Stimulated activated CD8-positive, alpha-beta memory T cell treated with anti-CD3 and anti-CD28 coated beads, Interleukin-4, amount 100 ng/mL, for 24 hours (primary cell): ENCODE data around the gene TJP1.
"Not testable (repeated sequence)": the region's sequence is repeated elsewhere in the genome, so short reads cannot be mapped to it uniquely, and the experiment has no call there.

Experiments used
- DNase-seq: peaks from one replicate; pipeline ENCODE4 v3.0.0-alpha.2; 2020; ENCODE audit warnings: low read depth

TJP1 gene

GRCh38 chr15:29838352-29839010, 16.2 kb upstream of the TJP1 start:
- no peak for DNase-seq

DNA sequence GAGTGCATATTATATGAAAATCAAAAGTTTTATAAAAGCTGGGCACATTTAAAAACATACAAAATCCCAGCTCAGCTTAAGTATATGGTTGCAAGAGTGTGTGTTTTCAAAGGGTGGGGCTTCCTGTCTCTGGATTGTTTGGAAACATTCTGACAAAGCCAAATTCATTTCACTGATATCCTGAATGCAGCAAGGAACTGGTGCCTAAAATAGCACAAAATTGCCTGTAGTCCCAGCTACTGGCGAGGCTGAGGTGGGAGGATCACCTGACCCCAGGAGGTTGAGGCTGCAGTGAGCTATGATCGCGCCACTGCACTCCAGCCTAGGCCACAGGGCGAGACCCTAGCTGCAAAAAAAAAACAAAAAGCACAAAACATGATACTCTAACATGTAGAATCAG, 13.0 kb upstream of the TJP1 start:
- DNase-seq: no peak

DNA sequence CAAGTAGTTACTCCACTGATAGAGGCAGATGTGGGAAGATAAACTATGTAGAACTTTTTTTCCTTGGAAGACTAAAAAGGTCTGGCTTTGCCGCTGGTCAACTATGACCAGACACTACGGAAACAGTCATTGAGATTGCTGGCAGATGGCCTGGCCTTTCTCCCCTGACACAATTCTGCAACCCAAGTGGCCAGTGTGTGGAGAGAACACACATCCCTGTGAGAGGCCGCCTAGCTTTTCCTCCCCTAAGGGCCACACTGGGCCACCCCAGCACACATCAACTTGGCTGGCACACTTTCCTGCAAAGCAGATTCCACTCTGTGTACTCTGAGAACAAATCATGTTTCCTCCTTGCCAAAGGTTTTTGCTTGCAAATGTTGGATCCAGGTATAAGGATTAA, 10.4 kb upstream of the TJP1 start:
- no peak for DNase-seq

DNA sequence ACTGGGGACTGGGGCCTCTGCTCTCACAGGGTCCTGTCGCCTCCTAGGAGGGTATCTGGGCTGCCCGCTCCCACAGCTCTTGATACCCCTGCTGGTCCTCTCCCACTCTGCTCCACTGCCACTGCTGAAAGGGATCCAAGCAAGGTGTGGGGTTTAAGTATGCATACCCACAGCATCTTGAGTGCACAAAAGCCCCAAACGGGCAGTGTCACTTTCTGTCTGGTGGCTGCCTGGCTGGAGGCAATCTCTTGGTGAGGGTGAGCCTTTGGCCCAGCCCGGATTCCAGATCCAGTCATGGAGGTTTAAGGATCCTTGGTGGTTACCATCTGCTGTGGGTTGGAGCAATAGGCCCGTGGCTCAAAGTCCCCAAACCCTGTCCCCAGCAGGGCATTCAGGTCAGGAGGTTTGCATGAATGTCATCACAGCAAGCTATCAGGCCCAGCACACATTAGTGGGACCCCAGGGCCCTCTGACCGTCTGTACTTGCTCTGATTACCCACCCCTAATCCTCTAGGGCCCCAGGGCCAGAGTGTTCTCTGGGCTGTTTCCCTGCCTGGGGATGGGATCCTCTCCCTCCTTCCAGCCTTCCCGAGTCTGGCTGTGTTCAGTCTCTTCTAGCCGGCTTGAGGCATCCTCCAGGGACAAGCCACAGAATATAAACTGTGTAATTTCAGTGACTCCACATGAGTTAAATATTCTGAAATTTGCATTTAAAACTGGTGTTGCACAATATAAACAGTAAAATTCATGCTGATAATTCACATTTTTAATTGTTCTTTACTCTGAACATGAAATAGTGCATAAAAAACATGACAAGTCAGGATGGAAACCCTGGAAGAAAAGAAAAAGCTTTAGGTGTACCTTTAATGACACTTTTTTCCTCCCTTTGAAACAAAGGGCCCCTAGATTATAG, 4.9 kb upstream of the TJP1 start:
- DNase-seq: no peak

GRCh38 chr15:29825227-29825626, 3.0 kb upstream of the TJP1 start:
- no peak for DNase-seq

DNA sequence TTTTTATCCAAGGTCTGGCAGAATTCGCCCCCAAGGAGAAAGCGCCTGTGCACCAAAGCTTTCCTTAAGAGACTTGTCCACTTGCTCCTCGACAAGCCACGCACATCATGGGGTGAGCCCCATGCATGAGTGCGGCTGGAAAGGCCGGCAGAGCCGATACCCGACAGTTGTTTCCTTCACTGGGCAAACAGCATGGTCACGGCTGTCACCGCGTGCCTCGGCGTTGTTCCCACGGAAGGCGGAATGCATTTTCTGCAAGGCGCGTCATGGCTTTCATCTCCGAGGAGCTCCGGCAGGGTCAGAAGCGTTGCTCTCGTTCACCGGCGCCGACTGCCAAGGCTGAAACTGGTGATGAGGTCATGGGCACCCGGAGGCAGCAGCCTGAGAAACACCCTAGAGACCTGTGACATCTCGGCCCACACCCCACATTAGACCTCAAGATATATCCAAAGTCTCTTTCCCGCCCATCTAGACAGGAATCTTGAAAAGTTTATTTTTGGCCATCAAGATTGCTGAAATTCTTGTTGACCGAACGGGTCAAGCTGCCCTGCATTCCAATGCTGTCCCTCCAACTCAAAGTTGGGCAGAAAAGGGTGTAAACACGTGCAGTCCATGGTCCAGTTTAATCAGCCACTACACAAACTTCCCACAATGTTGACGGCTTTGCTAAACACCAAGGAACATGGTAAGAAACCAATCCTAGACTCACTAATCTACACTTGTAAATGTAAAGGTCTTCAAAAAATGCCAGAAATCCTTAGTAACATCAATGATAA, 604 bp upstream of the TJP1 start:
- no peak for DNase-seq

GRCh38 chr15:29821416-29822099, 710 bp downstream of the TJP1 start:
- DNase-seq: peak; percentile 8

GRCh38 chr15:29820394-29821154, 1.7 kb downstream of the TJP1 start:
- no peak for DNase-seq

DNA sequence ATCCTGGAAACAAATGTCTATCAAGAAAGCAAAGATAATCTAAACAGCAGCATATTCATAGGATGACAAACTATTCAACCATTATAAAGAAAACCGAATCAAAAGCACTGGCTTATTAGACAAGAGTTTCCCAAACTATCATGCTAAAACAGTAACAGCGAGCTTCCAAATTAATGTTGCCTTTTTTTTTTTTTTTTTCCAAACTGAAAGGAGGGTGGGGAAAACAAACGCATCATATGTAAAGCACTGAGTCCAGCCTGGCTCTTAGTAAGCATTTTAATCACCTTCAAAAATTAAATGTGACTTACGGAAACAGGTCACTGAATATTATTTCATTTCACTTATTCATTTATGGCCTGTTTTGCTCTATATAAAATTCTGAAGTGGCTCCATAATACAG, 2.3 kb downstream of the TJP1 start:
- no peak for DNase-seq

DNA sequence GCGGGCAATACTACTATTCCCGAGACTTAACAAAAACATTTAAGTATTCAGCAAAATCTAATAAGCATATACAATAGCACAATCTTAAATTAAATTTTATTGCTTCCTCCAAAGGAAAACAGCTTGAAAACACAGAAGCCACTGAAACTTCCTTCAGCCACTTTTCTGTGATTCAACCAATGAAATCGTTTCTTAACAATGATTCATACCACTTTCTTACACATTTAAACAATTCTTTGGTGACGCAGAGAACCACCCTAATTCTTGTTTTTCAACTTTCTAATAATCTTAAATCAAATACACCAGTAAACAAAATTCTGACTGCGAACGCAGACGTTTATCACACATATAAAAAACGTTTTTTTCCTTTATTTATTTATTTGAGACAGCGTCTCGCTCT, 4.1 kb downstream of the TJP1 start:
- DNase-seq: no peak

DNA sequence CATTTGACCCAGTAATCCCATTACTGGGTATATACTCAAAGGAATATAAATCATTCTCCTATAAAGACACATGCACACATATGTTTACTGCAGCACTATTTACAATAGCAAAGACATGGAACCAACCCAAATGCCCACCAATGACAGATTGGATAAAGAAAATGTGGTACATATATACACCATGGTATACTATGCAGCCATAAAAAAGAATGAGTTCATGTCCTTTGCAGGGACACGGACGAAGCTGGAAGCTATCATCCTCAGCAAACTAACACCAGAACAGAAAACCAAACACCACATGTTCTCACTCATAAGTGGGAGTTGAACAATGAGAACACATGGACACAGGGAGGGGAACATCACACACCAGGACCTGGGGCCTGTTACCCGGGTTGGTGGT, 4.8 kb downstream of the TJP1 start:
- DNase-seq: not testable (repeated sequence)

DNA sequence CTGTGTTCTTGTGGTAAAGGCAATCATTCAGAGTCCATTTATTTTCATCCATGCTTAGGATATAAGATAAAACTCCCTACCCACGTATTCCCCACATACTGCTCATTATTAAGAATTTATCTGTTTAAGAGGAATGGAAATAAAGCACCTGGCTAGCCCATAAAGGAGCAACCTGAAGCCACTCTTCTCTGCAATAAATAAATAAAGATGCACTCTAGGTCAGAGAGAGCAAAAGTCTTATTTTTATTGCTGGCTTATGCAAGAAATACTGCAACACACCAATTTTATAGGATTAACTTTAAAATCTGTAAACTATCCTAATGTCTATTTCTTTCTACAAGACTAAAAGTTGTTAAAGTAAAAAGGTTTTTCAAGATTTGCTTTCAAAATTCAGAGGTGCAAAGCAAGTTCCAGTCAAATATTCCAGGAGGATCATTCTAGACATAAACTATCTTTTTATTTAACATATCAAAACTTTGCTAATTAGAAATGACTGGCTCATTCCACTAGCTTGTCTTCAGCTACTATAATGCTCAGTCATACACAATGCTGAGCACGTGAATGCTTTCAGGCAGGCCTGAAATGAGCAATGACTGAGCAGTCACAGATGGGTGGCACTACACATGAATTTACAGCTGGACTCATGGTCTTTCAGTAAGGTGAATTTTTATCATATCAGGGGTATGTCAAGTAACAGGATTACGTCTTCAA, 7.1 kb downstream of the TJP1 start:
- DNase-seq: no peak

DNA sequence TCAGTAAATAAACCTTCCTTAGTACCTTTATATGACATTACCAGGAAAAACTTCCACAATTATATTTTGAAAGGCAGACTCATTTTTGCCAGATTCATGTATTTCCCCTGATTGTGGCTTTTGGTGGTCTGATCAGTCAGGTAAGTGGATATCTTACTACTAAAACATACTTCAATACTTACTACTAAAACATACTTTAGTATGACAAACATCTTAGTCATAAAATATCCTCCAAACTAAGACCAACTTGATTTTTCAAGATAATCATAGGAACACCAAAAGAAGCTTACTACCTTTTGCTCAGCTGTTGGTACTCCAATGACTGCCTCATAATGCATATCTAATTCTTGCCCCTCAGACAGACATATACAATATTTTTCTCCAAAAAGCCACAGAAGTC, 9.3 kb downstream of the TJP1 start:
- no peak for DNase-seq

DNA sequence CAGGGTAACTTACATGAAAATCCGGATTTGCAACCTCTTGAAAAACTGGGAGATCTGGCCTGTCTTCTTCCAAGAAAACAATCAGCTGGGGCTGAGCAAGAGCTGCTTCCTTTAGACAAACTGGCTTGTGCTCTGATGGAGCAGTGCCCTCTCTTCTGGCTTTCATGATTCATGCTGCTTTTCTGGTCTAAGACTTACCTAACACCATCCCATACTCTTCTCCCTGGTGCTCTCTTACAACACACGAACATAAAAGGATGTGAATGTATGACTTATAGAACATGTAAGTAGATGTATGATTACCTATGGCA, 9.9 kb downstream of the TJP1 start:
- no peak for DNase-seq

DNA sequence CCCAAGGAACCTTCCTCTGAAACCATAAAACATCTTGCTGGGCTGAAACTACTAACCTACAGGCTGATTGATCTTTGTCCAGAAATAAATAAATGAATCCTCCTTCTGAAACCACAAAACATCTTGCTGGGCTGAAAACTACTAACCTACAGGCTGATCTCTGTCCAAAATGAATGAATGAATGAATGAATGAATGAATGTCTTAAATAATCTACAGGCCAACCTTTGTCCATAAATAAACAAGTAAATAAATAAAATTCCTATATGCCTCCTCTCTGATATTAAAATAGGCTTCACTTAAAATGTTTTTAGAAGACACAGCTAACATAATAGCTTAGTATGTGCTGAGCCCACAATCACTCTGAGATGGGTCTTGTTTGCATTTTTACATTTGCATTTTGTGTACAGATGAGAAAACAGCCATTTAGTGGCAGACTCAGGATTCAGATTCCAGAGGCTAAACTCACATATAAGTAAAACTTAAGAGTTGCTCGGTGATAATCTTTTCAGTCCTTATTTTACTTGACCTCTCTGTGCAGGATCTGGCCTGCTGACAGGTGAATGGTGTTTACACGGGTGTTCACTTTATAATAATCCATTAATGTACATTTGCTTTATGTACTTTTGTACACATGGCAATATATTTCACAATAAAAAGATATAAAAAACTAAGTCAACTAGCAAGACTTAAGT, 10.4 kb downstream of the TJP1 start:
- DNase-seq: no peak

- DNase-seq: no peak
Observed at GRCh38 chr15:29805708-29806104, 16.6 kb downstream of the TJP1 start.

- DNase-seq: no peak
Observed at GRCh38 chr15:29805043-29805707, 17.1 kb downstream of the TJP1 start.

DNA sequence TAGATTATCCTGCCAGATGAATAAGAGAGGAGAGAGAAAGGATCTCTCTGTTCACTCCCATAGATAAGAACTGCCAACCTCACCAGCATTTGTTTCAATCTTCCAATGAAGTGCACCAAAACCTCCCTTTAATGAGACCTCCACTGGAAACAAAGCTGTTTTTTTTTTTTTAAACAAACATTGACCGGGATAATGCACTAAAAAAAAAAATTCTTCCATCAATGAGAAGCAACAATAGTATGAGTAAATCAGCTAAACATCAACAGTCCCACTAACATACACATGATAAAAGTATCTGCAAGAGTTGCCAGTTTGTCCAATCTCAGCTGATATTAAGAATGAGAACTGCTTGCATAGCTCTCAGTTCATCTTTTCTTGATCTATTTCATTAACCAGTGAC, 19.9 kb downstream of the TJP1 start:
- no peak for DNase-seq

DNA sequence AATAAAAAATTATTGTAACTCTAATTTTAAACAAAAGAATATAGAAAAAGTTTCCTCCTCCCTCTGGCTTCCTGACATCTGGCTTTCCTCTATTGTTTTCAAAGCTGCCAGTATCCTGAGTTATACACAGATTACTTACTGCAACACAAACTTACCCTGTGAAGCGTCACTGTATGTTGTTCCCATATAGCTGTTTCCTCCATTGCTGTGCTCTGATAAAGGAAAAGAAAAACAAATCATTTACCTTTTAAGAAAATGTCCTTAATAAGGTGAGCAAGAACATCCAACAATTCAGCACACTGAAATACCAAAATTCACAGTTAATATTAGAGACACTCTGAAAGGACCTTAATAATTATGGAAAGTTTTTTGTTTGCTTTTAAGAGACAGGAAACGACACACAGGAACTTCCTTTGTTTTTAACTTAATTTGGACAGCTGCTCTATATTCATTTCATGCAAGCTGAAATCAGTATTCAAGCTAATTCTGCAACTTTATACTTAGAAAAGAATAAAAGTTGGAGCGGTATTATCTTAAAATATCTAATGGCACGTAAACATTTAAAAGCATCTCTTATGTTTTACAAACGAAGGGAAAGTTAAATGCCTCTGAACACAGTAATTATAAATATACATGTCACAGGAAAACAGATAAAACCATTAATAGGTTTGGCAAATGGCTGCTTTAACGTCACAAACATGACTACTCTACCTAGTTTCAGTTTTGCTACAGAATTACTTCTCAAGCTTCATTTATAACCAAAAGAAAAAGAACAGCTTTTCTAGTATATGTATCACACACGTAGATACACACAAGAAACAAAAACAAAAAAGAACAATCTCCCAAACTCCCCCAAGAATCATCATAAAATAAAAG, 21.5 kb downstream of the TJP1 start:
- DNase-seq: no peak
